ENCODE results near the gene DYNC1I1.

DYNC1I1 gene

DNA sequence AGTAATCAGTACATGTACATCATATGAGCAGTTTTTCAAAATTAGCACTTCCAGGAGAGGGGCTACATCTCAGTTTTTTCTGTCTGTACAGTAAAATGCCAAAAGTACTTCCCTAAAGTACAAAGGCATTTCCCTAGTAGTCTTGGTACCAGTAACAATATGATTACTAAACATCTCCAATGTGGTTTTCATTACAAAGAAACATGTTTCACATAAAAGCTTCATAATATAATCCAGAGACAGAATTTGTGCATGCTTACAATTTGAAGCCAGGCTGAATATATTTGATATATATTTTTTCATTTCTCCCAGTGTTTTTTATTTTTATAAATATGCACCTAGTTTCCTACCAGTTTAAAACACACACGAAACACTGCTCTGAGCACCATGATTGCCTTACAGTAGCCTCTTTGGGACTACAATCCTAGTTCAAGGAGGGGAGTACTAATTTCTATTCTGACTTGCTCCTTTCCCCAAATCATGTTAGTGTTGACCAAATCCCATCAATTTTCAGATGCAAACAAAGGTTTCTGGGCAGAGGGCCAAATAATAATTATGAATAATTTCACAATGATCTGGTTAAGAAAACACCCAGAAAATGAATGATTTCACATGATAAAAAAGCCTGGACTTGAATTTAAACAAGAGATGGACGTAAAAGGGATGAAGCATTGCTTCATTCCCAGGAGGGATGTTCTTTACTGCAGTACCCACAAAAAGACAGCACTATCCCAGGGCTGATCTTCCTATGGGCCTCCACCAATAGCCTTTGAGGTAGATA, 348.3 kb downstream of the DYNC1I1 start:
- in situ Hi-C loops (cut with MboI; ENCODE audit: low sequenced_read_pairs): no loop called here

- in situ Hi-C loops (cut with MboI; ENCODE audit: low sequenced_read_pairs): no loop called here
These were observed 349.4 kb downstream of the DYNC1I1 start for GRCh38 chr7:96121752-96122151.

- in situ Hi-C loops (cut with MboI; ENCODE audit: low sequenced_read_pairs): no loop called here
These were observed 350.4 kb downstream of the DYNC1I1 start for GRCh38 chr7:96122746-96123145.

GRCh38 chr7:96126382-96126781, 354.0 kb downstream of the DYNC1I1 start:
- in situ Hi-C loops (cut with MboI; ENCODE audit: low sequenced_read_pairs): no loop called here

GRCh38 chr7:96127746-96128145, 355.4 kb downstream of the DYNC1I1 start:
- in situ Hi-C loops (cut with MboI; ENCODE audit: low sequenced_read_pairs): no loop called here

GRCh38 chr7:96131525-96131924, 359.2 kb downstream of the DYNC1I1 start:
- in situ Hi-C loops (cut with MboI; ENCODE audit: low sequenced_read_pairs): no loop called here

DNA sequence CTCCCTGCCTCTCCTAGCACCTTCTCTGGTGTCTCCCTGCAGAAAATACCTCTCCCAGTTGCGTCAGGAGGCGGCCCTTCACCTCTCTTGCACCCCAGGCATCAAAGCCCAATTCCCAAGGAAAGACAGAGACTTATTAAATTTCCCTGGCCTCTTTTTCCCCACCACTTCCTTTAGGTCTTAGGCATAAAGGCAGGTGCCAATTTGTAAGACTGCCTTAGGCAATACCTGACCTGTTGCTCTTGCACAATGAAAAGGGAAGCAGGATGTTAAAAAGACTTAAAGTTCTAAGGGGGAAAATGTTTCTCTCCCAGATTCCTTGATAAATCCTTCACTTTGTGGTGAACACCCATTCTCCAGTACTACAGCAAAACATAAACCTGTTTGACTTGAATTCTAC, 362.9 kb downstream of the DYNC1I1 start:
- in situ Hi-C loops (cut with MboI; ENCODE audit: low sequenced_read_pairs): no loop called here

DNA sequence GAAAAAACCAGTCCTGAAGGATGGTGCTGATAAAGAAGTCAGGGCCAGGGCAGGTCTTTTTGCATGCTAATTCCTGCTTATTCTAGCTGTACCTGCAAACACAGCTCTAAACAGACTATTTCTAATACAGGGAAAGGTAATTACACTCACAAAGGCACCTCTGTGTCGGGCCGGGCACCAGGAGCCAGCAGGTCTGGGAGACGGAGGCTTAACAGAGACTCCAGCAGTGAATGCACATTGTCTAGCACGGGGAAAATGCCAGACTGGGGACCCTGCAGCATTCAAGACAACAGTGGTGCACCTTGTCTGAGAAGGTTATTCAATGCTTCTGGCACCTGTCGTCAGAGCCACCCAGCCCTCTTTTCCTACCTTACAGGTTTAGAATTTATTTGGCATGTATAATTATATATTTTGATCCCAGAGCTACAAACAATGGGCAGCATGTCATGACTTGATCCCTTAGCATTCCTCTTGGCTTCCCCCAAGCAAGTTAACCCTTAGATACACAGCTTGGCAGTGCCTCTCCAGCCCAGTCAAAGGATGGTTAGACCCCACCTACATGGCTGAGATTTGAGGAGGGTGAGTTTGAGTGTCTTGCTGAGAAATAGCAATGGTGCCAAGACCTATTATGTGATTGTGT, 364.4 kb downstream of the DYNC1I1 start:
- in situ Hi-C loops (cut with MboI; ENCODE audit: low sequenced_read_pairs): no loop called here

- in situ Hi-C loops (cut with MboI; ENCODE audit: low sequenced_read_pairs): no loop called here
These were observed 371.3 kb downstream of the DYNC1I1 start for GRCh38 chr7:96143495-96144259.

DNA sequence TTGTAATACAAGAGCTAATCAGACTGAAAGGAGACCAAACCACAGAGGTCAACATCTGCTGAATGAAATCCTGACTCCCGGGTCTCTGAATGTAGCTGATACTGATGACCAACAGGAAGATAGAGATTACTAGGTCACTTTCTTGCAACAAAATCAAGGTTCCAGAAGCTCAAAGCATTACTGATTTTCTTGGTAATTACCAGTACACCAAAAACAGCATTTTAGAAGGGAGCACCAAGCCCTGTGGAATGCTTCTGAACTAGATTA, 371.8 kb downstream of the DYNC1I1 start:
- in situ Hi-C loops (cut with MboI; ENCODE audit: low sequenced_read_pairs): no loop called here
